Smooth muscle cell (in vitro differentiated cells): ENCODE measurements around the gene CHMP4A. TPM values are rescaled to one million over a fixed set of nuclear protein-coding genes. Genes with fewer than 3 reads are reported as not detected.
"Not testable (repeated sequence)": the region's sequence is repeated elsewhere in the genome, so short reads cannot be mapped to it uniquely, and the experiment has no call there.

Source experiments
- DNase-seq: peaks from one replicate; lab custom pipeline; 2025; ENCODE audit not compliant: unreplicated experiment; lab: John Stamatoyannopoulos, UW
- H2AFZ ChIP-seq: fragments of 200-600 bp; sonication (generic); 2 replicates; pipeline ENCODE4 v1.6.0; 2016; ENCODE audit warnings: antibody characterized with exemption, low read depth, mild to moderate bottlenecking
- H3F3A ChIP-seq: fragments of 200-600 bp; sonication (generic); 2 replicates; pipeline ENCODE4 v1.6.0; 2017; ENCODE audit warnings: antibody characterized with exemption, low read depth
- H3K27ac ChIP-seq: fragments of 200-600 bp; sonication (generic); 2 replicates; pipeline ENCODE4 v1.5.1; 2016; ENCODE audit warnings: low read depth, mild to moderate bottlenecking
- H3K27me3 ChIP-seq: fragments of 200-600 bp; sonication (generic); 2 replicates; pipeline ENCODE4 v1.6.1; 2016; ENCODE audit warnings: low read depth, mild to moderate bottlenecking
- H3K36me3 ChIP-seq: fragments of 200-600 bp; sonication (generic); 2 replicates; pipeline ENCODE4 v1.5.1; 2016; ENCODE audit warnings: low read depth
- H3K4me1 ChIP-seq: fragments of 200-600 bp; sonication (generic); 2 replicates; pipeline ENCODE4 v1.5.1; 2016; ENCODE audit warnings: low read depth
- H3K4me2 ChIP-seq: fragments of 200-600 bp; sonication (generic); 2 replicates; pipeline ENCODE4 v1.6.0; 2016; ENCODE audit warnings: mild to moderate bottlenecking
- H3K4me3 ChIP-seq: fragments of 200-600 bp; sonication (generic); 2 replicates; pipeline ENCODE4 v1.5.1; 2016; ENCODE audit warnings: mild to moderate bottlenecking
- H3K79me2 ChIP-seq: fragments of 200-600 bp; sonication (generic); 2 replicates; pipeline ENCODE4 v1.6.0; 2016; ENCODE audit warnings: low read depth, mild to moderate bottlenecking
- H3K9ac ChIP-seq: fragments of 200-600 bp; sonication (generic); 2 replicates; pipeline ENCODE4 v1.6.0; 2016; ENCODE audit warnings: low read depth
- H3K9me3 ChIP-seq: fragments of 200-600 bp; sonication (generic); replicated peaks from 2 replicates; pipeline ENCODE4 v1.5.1; 2016; ENCODE audit warnings: low read depth
- H4K20me1 ChIP-seq: fragments of 200-600 bp; sonication (generic); 2 replicates; pipeline ENCODE4 v1.6.0; 2016; ENCODE audit warnings: low read depth
- WGBS: methylation state at CpG from one replicate; pipeline ENCODE4 v1.1.7; 2016; ENCODE audit warnings: low lambda C conversion rate; 5-methylcytosine and 5-hydroxymethylcytosine counted together
- polyA plus RNA-seq: library from polyadenylated mRNA; unstranded; fragments of >200 nt; fragmentation: Nextera tagmentation; extraction: Ambion mirVana; gene quantifications from 2 replicates; pipeline ENCODE4 v1.2.1, GENCODE V29; 2016
- total RNA-seq: library from RNA; depleted of rRNA; stranded (reverse); fragments of >200 nt; gene quantifications from 2 replicates; pipeline ENCODE4 v1.2.3, GENCODE V29; 2014
- TF ChIP-seq, protein P1 (sequence below): fragments of 200-600 bp; sonication (generic); IDR thresholded peaks from 2 replicates; pipeline ENCODE4 v1.5.1; 2017; ENCODE audit warnings: borderline replicate concordance, mild to moderate bottlenecking, antibody characterized with exemption; ENCODE audit not compliant: insufficient read depth, poor library complexity, severe bottlenecking

CHMP4A gene
- total and polyA plus RNA-seq, 2 experiments from 2014 or later: 29.7 to 46.8 TPM

DNA sequence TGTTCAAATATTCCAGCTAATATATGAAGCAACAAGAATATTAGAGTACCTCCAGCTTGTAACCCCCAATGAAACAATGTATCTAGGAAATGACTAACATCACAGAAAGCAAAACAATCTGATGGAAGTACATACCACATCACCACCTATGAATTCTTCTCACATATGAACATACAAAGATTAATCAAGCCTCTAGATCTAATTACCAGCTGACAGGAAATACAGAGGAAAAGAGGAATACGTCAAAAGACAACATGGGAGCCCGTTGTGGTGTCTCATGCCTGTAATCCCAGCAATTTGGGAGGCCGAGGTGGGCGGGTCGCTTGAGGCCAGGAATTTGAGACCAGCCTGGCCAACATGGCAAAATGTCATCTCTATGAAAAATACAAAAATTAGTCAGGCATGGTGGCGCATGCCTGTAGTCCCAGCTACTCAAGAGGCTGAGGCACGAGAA is 11.4 kb upstream of the CHMP4A start:
- H3K27me3 ChIP-seq: no peaks in the 10 kb centered on the region
- H3K4me1 ChIP-seq: no peaks in the 10 kb centered on the region
- H3K9ac ChIP-seq: no peak overlapping the region
- peaks cover 58% of the 10 kb centered on the region for H4K20me1 ChIP-seq
- no peaks in the 10 kb centered on the region for H3K9me3 ChIP-seq
- 95% methylated on average over 7 of the region's 7 CpGs for WGBS
- no peak for DNase-seq
- no peaks in the 10 kb centered on the region for H3F3A ChIP-seq
- no peak overlapping the region for H3K27ac ChIP-seq
- H3K4me2 ChIP-seq: no peak overlapping the region
- no peak overlapping the region for H2AFZ ChIP-seq
- H3K36me3 ChIP-seq: no peaks in the 10 kb centered on the region
- peaks cover 99% of the 10 kb centered on the region for H3K79me2 ChIP-seq
- TF ChIP-seq, protein P1, sequence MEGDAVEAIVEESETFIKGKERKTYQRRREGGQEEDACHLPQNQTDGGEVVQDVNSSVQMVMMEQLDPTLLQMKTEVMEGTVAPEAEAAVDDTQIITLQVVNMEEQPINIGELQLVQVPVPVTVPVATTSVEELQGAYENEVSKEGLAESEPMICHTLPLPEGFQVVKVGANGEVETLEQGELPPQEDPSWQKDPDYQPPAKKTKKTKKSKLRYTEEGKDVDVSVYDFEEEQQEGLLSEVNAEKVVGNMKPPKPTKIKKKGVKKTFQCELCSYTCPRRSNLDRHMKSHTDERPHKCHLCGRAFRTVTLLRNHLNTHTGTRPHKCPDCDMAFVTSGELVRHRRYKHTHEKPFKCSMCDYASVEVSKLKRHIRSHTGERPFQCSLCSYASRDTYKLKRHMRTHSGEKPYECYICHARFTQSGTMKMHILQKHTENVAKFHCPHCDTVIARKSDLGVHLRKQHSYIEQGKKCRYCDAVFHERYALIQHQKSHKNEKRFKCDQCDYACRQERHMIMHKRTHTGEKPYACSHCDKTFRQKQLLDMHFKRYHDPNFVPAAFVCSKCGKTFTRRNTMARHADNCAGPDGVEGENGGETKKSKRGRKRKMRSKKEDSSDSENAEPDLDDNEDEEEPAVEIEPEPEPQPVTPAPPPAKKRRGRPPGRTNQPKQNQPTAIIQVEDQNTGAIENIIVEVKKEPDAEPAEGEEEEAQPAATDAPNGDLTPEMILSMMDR: no peak
- H3K4me3 ChIP-seq: no peak overlapping the region

DNA sequence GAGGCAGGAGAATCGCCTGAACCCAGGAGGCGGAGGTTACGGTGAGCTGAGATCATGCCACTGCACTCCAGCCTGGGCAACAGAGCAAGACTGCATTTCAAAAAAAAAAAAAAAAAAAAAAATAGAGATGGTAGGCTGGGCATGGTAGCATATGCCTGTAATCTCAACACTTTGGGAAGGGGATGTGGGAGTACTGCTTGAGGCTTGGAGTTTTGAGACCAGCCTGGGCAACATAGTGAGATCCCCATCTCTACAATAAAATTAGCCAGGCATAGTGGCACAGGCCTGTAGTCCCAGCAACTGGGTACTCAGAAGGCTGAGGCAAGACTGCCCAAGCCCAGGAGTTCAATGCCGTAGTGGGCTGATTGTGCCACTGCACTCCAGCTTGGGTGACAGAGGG is 9.7 kb upstream of the CHMP4A start:
- H3K4me1 ChIP-seq, H3K4me2 ChIP-seq, H3K9me3 ChIP-seq, H3K27me3 ChIP-seq, DNase-seq, H2AFZ ChIP-seq, H3K27ac ChIP-seq, H3K9ac ChIP-seq, H3K36me3 ChIP-seq, H3F3A ChIP-seq, H3K4me3 ChIP-seq: not testable (repeated sequence)
- 97% methylated on average over 4 of the region's 4 CpGs for WGBS
- peaks cover 50% of the 10 kb centered on the region for H4K20me1 ChIP-seq
- peaks cover 86% of the 10 kb centered on the region for H3K79me2 ChIP-seq

DNA sequence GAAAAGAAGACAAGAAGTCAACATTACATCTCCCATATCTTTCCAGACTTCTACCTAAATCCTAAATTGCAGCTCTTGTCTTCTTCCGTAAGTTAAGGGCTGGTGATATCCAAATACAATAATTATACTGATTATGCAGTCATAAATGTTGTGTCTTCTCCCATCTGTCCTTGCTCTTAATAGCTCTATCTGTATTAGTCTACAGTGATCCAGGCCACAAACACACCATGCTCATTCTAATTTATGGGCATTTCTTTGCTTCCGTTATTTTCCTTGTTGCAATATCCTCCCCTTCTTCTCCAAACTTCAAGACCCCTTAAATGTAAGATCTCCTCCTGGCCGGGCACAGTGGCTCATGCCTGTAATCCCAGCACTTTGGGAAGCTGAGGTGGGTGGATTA is 6.2 kb upstream of the CHMP4A start:
- H3K79me2 ChIP-seq: peaks cover 51% of the 10 kb centered on the region
- no peak overlapping the region for H3K9ac ChIP-seq
- WGBS: 67% methylated on average over 3 of the region's 3 CpGs
- peaks cover 23% of the 10 kb centered on the region for H4K20me1 ChIP-seq
- TF ChIP-seq, protein P1: no peak
- H3K36me3 ChIP-seq: no peaks in the 10 kb centered on the region
- no peak overlapping the region for H2AFZ ChIP-seq
- no peak for DNase-seq
- H3K27me3 ChIP-seq: no peaks in the 10 kb centered on the region
- H3K4me3 ChIP-seq: no peak overlapping the region
- H3K4me2 ChIP-seq: no peak overlapping the region
- H3K4me1 ChIP-seq: peaks cover 3% of the 10 kb centered on the region
- peaks cover 4% of the 10 kb centered on the region for H3F3A ChIP-seq
- no peaks in the 10 kb centered on the region for H3K9me3 ChIP-seq
- H3K27ac ChIP-seq: no peak overlapping the region

DNA sequence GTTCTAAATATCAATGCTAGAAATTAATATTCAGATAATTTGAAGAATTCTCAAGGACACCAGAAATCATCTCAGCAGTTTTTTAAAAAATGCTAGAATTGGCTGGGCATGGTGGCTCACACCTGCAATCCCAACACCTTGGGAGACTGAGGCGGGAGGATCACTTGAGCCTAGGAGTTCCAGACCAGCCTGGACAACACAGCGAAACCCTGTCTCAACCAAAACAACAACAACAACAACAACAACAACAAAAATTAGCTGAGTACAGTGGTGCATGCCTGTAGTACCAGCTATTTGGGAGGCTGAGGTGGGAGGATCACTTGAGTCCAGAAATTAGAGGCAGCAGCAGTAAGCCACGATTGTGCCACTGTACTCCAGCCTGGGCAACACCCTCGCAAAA is 5.8 kb upstream of the CHMP4A start:
- no peak overlapping the region for H3K4me2 ChIP-seq
- no peaks in the 10 kb centered on the region for H3K9me3 ChIP-seq
- DNase-seq: no peak
- no peaks in the 10 kb centered on the region for H3K27me3 ChIP-seq
- no peaks in the 10 kb centered on the region for H3K36me3 ChIP-seq
- WGBS: 98% methylated on average over 4 of the region's 4 CpGs
- peaks cover 3% of the 10 kb centered on the region for H3K4me1 ChIP-seq
- no peak overlapping the region for H3K9ac ChIP-seq
- H3F3A ChIP-seq: peaks cover 4% of the 10 kb centered on the region
- no peak overlapping the region for H2AFZ ChIP-seq
- no peak overlapping the region for H3K27ac ChIP-seq
- no peak overlapping the region for H3K4me3 ChIP-seq
- peaks cover 23% of the 10 kb centered on the region for H4K20me1 ChIP-seq
- TF ChIP-seq, protein P1: no peak
- peaks cover 47% of the 10 kb centered on the region for H3K79me2 ChIP-seq

DNA sequence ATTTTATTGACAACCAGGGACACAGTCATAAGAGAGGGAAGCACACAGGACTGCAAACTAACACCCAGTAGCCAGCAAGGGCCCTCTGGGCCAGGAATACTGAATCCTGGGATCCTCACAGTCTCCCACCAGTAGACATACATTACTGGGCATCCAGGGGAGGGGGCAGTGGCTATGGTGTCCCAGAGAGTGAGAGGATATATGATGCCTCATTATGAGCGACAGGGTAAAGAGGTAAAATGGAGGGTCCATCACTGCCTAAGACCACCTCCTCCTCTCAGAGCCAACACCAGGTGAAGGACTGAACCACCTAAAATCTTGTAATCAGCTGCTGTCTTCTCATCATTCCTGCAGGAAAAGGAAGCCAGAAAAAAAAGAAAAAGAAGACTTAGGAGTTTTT is 3.6 kb upstream of the CHMP4A start:
- not testable (repeated sequence) for DNase-seq, H3K4me1 ChIP-seq, H3K9me3 ChIP-seq, H3F3A ChIP-seq, H3K27ac ChIP-seq, H3K4me2 ChIP-seq, H3K36me3 ChIP-seq, H4K20me1 ChIP-seq, H3K27me3 ChIP-seq, H2AFZ ChIP-seq, H3K4me3 ChIP-seq, H3K9ac ChIP-seq
- WGBS: 100% methylated on average over 1 of the region's 1 CpG
- peaks cover 31% of the 10 kb centered on the region for H3K79me2 ChIP-seq
